ENCODE results near the gene PRSS33.

Gene PRSS33

GRCh38 chr16:2817340-2818271 is 30.2 kb upstream of the PRSS33 start:
- no peak for TF ChIP-seq POLR2A (IDR thresholded peaks at IDR 0.05; ENCODE audit: low read depth, low read length)
- DNase-seq (ENCODE audit: insufficient read length, low spot score): no peak
- FAIRE-seq: no peak

GRCh38 chr16:2816751-2817339 is 29.5 kb upstream of the PRSS33 start, which contains the start of gene PRSS21:
Gene PRSS21 (plus strand): TSS chr16:2817237. CDS start chr16:2817269, 32 bp downstream.
- no peak for DNase-seq (ENCODE audit: insufficient read length, low spot score)
- TF ChIP-seq POLR2A (IDR thresholded peaks at IDR 0.05; ENCODE audit: low read depth, low read length): no peak
- FAIRE-seq: no peak

- TF ChIP-seq POLR2A (IDR thresholded peaks at IDR 0.05; ENCODE audit: low read depth, low read length): no peak
- FAIRE-seq (no peak), DNase-seq (ENCODE audit: insufficient read length, low spot score) (no peak)
Measured at GRCh38 chr16:2815299-2815771, 28.0 kb upstream of the PRSS33 start.

GRCh38 chr16:2814551-2815298 is 27.4 kb upstream of the PRSS33 start:
- FAIRE-seq (no peak), DNase-seq (ENCODE audit: insufficient read length, low spot score) (no peak)
- no peak for TF ChIP-seq POLR2A (IDR thresholded peaks at IDR 0.05; ENCODE audit: low read depth, low read length)

GRCh38 chr16:2813771-2814221 is 26.4 kb upstream of the PRSS33 start:
- FAIRE-seq (no peak), DNase-seq (ENCODE audit: insufficient read length, low spot score) (no peak)
- TF ChIP-seq POLR2A (IDR thresholded peaks at IDR 0.05; ENCODE audit: low read depth, low read length): no peak

GRCh38 chr16:2811703-2812471 is 24.5 kb upstream of the PRSS33 start:
- no peak for TF ChIP-seq POLR2A (IDR thresholded peaks at IDR 0.05; ENCODE audit: low read depth, low read length)
- peak; percentile 47 for DNase-seq (ENCODE audit: insufficient read length, low spot score)
- no peak for FAIRE-seq

GRCh38 chr16:2810651-2811050 is 23.3 kb upstream of the PRSS33 start:
- no peak for DNase-seq (ENCODE audit: insufficient read length, low spot score)
- no peak for FAIRE-seq
- no peak for TF ChIP-seq POLR2A (IDR thresholded peaks at IDR 0.05; ENCODE audit: low read depth, low read length)

- DNase-seq (ENCODE audit: insufficient read length, low spot score): no peak
- no peak for TF ChIP-seq POLR2A (IDR thresholded peaks at IDR 0.05; ENCODE audit: low read depth, low read length)
- FAIRE-seq: no peak
Measured at GRCh38 chr16:2809149-2809760, 21.9 kb upstream of the PRSS33 start.

GRCh38 chr16:2808181-2808580 is 20.8 kb upstream of the PRSS33 start:
- DNase-seq (ENCODE audit: insufficient read length, low spot score): no peak

GRCh38 chr16:2806286-2806685 is 18.9 kb upstream of the PRSS33 start:
- DNase-seq (ENCODE audit: insufficient read length, low spot score): no peak
- TF ChIP-seq POLR2A (IDR thresholded peaks at IDR 0.05; ENCODE audit: low read depth, low read length): no peak
- no peak for FAIRE-seq

More at GRCh38 chr16:2808181-2808580, 20.8 kb upstream of the PRSS33 start:
- no peak for TF ChIP-seq POLR2A (IDR thresholded peaks at IDR 0.05; ENCODE audit: low read depth, low read length)
- no peak for FAIRE-seq

- DNase-seq (ENCODE audit: insufficient read length, low spot score) (no peak), FAIRE-seq (no peak)
Measured at GRCh38 chr16:2804728-2805127, 17.4 kb upstream of the PRSS33 start.

GRCh38 chr16:2803545-2804195 is 16.3 kb upstream of the PRSS33 start:
- FAIRE-seq (no peak), DNase-seq (ENCODE audit: insufficient read length, low spot score) (no peak)
- TF ChIP-seq POLR2A (IDR thresholded peaks at IDR 0.05; ENCODE audit: low read depth, low read length): no peak

More at GRCh38 chr16:2804728-2805127, 17.4 kb upstream of the PRSS33 start:
- no peak for TF ChIP-seq POLR2A (IDR thresholded peaks at IDR 0.05; ENCODE audit: low read depth, low read length)
